HG03565 (cell line): ENCODE data around the gene THOC3.
"Not testable (repeated sequence)": the region's sequence is repeated elsewhere in the genome, so short reads cannot be mapped to it uniquely, and the experiment has no call there.

Experiments used
- ATAC-seq: cut with Tn5 transposase; IDR thresholded peaks from one replicate; pipeline ENCODE4 v1.9.1; 2021; ENCODE audit warnings: mild to moderate bottlenecking, moderate library complexity; ENCODE audit not compliant: unreplicated experiment

Gene THOC3, protein sequence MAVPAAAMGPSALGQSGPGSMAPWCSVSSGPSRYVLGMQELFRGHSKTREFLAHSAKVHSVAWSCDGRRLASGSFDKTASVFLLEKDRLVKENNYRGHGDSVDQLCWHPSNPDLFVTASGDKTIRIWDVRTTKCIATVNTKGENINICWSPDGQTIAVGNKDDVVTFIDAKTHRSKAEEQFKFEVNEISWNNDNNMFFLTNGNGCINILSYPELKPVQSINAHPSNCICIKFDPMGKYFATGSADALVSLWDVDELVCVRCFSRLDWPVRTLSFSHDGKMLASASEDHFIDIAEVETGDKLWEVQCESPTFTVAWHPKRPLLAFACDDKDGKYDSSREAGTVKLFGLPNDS

DNA sequence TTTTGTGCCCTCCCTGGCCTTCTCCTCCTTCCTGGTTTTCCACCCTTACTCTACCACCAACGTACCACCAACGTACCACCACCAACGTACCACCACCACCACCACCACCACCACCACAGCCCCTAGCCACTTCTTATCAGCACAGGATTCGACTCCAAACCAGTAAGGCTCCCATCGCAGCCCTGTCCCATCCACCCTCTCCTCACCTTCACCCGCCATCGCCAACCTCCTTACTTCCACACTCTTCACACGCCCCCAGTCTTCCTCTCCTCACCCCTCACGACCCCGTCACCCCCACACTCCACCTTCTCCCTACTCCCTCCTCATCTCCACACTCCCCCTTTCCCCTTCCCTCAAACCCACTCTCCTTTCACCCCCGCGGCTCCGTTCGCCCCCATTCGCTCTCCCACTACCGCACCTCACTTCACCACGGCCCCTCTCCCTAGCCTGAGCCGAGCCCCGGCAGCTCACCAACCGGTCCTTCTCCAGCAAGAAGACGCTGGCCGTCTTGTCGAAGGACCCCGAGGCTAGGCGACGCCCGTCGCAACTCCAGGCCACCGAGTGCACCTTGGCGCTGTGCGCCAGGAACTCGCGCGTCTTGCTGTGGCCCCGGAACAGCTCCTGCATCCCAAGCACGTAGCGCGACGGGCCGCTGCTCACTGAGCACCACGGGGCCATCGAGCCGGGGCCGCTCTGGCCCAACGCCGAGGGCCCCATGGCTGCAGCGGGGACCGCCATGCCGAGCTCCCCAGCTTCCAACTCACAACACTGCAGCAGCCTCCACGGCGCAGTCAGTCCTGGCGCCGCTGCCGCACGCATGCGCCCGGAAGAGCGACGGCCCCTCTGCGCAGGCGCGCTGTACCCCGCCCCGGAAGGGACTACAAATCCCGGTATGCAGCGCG, at the start of gene THOC3:
THOC3 (minus strand) TSS at position 845 of the 902 bp plus-strand sequence; CDS start at position 738, 107 bp downstream.
- ATAC-seq, result peak; percentile 99

DNA sequence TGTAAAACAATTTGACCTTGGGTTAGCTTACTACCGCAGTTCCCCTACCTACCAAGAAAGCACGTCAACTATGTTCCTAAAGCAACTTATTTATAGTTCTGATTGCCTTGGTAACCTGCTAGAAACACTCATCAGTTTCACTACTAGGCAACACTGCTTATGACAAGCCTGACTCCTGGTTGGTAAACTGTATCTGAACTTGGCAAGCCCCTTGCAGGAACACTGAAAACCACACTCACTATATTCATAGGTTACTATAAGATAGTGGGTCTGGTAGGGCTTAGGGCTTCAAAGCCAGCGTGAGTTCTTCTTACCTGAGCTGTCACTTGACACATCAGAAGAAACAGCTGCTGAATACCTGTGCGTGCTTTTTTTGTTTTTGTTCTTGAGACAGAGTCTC, 49.2 kb upstream of the THOC3 start:
- ATAC-seq, result not testable (repeated sequence)

DNA sequence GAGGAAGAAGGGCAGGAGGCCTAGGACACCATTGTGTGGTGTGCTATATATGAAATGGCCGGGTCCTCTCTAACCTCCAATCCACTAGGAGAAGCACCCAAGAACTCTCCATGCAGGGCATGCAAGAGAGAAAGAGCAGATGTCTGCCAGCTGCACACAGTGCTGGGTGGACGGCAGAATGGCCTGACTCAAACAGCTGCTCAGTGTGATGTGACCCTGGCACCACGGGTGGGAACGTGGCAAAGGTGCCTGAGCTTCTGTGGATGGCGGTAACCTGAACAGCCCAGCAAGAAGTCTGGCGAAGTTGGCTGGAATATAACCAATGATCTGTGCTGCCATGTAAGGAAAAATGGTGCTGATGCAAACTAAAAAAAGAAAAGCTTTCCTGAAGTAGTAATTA, 46.2 kb upstream of the THOC3 start:
- not testable (repeated sequence) for ATAC-seq

DNA sequence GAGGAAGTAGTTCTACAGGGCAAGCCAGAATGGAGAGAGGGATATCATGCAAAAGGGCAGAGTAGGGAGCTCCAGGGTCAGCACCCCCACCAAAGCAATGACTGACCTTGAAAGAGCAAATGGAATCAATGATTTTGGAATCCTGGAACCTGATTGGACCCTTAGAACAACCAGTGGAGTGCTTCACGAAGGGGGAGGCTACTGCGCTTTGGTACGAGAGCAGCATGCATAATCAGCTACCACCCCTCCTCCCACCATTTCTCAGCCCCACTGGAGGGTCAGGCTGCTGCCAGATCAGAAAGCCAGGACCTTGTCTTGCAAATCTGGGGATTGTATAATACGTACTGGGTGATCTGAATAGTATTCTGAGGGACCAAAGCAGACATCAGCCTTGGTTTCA, 43.0 kb upstream of the THOC3 start:
- not testable (repeated sequence) for ATAC-seq

DNA sequence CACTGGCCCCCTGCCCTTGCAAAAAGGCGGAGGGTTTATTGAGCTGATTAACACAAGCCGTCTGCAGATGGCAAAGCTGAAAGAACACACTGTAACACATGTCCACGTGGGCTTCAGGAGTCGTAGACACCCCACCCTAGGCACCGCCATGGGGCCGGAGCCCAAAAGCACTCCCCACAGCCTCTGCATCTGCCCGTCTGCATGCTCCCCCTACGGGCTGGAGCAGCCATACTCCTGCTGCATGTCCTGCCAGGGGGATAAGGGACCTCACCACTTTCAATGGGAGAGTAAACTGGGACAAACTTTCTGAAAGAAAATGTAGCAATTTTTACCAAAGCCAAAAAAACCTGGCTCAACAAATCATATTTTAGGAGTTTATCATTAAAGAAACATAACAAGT, 42.1 kb upstream of the THOC3 start:
- ATAC-seq, result not testable (repeated sequence)

DNA sequence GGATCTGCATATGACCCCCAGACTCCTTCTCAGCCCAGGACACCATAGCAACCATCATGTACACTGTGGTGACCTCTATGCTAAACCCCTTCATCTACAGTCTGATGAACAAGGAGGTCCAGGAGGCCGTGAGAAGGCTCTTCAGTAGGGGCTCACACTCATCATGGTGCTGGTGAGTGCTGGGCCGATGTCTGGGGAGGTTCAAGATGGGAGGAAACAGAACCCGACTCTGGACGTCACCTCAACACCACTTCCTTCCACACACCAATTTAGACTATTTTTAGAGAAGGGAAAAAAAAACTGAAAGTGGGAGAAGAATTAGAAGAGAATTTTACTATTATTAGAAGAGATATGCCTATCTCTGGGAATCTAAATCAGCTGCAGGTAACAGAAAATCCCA, 39.1 kb upstream of the THOC3 start:
- not testable (repeated sequence) for ATAC-seq

DNA sequence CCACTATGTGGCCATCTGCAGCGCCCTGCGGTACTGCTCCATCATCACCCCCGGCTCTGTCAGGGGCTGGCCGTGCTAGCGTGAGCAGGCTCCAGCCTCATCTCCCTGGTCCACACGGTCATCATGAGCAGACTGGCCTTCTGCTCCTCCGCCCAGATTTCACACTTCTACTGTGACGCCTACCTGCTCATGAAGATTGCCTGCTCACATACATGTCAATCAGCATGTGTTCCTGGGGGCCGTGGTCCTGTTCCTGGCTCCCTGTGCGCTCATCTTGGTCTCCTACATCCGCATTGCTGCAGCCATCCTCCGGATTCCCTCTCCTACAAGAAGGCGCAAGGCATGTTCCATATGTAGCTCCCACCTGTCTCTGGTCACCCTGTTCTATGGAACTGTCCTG, 38.7 kb upstream of the THOC3 start:
- ATAC-seq, result not testable (repeated sequence)

DNA sequence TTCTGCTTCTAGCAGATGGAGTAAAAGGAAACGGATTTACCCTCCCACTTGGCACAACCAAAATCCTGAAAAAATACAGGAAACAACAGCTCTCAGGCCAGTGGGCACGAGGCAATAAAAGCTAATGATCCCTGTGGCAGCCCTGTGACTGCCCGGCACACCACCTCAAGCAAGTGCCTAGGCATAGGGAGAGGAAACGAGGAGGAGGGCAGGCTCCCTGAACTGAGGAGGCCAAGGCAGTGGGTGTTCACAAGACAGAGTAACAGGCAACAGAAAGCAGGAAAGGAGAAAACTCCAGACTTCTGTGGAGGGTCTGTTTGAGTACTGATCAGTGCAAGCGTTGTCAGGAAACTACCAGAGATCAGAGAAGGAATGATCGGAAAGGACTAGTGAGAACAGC, 29.9 kb upstream of the THOC3 start:
- not testable (repeated sequence) for ATAC-seq

DNA sequence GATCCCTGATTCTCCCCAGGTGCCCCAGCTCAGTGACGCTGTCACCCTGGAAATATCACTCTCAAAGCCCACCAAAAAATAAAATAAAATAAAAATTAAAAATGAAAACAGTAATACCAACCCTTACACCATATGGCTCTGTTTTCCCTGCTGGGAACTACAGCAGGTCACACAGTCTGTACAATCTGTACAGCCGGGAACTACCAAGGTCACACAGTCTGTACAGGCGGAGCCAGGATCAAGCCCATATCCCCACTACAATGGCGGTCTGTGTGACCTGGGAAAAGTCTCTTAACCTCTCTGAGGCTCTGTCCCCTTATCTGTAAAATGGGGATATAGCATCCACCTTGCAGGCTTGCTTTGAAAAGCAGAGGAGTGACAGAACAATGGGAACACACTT, 29.4 kb upstream of the THOC3 start:
- not testable (repeated sequence) for ATAC-seq

DNA sequence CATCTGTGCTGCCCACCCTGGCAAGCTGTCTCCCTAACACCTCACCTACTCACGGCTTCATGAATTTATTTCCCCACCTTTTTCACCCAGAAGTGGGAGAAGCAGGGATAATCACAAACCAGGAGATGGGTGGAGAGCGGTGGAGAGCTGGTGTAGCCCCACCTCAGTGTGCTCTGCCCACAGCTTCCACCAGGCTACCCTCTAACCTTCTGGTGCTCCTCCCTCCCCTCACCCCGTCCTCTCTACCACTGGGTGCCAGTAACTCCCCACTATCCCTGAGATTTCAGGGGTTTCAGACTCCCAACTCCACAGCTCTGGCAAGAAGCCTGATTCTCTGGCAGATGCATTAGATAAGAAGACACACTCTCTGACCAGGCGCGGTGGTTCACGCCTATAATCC, 28.7 kb upstream of the THOC3 start:
- not testable (repeated sequence) for ATAC-seq

DNA sequence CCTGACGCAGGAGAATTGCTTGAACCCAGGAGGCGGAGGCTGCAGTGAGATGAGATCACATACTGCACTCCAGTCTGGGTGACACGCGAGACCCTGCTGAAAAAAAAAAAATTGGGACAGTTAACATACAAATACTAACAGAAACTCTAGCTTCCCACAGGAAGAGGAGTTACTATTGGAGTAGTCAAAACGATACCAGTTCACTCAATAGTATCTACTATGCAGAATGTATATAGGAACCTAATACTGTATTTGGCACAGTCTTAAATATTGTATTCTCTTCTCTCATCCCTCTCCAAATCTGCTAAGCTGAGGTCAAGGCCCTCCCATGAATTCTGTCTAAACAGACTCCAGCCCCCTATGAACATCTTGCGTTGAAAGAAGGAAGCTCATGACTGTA, 27.4 kb upstream of the THOC3 start:
- ATAC-seq, result not testable (repeated sequence)

DNA sequence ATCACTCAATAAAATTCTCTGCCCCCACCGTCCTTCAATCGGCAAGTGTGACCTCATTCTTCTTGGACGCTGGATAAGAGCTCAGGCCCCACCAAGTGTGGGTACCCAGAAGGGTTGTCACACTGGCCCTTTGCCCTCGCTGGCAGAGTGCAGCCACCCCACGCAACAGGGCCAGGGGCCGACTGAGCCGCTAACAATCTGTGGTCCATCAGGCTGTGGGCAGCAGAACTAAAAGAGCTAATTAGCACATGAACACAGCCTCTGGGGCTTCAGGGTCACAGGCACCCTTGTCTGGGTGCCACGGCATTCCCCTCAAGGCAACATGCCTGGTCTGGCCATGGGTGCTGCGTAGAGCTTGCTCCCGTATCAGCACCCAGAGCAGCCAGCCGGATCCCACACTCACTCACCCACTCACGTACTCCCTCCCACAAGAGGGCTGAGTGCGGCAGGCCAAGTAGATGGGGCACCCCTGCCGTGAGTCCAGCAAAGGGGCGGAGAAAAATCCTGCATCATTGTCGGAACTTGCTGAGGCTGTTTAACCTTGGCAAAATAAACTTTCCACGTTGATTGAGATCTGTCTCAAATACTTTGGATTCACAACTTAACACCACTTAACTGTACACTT, 11.4 kb upstream of the THOC3 start:
- not testable (repeated sequence) for ATAC-seq

DNA sequence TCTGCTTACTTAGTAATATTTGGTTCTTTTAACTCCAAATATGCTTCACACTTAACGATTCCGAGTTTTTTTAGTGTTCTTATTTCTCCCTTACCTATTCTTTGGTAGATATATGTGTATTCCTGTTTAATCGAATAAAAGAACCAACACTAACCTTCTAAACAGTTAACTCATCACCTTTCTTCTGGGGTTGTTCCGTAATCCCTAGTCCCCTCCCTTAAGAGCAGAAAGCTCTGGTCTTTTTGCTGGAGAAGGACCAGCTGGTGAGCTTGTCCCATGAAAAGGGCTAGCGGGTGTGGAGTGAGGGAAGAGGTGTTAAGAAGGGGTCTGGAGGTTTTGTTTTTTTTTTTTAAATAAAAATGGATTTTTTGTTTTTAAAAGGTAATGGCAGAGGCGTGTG, 266 bp upstream of the THOC3 start:
- ATAC-seq, result peak; percentile 23

DNA sequence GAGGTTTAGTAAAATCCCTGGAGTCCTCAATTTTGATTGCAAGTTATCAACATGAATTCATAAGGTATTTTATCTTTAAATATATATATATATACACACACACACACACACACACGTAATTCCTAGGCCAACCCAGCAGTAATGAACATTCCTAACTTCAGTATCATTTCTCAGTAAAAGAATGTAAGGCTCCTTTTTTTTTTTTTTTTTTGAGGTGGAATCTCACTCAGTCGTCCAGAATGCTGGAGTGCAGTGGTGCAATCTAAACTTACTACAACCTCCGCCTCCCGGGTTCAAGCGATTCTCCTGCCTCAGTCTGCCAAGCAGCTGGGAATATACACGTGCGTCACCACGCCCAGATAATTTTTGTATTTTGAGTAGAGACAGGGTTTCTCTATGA, 5.8 kb downstream of the THOC3 start:
- not testable (repeated sequence) for ATAC-seq

DNA sequence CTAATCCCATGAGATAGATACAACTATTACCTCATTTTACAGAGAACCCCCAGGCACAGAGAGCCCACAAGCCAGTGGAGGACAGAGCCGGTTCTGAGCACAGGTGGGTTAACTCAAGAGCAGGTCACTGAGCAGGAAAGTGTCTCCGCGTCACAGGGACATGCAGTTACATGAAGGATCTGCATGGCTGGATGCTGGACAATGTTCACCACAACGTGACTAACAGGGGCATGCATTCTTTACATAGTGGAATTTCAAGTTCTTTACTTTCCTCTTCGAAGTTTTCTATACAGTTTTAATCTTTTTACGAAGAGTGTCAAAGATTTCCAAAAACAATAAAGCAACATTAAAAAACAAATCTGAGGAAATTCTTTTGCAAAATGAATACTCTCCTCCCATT, 7.9 kb downstream of the THOC3 start:
- not testable (repeated sequence) for ATAC-seq

DNA sequence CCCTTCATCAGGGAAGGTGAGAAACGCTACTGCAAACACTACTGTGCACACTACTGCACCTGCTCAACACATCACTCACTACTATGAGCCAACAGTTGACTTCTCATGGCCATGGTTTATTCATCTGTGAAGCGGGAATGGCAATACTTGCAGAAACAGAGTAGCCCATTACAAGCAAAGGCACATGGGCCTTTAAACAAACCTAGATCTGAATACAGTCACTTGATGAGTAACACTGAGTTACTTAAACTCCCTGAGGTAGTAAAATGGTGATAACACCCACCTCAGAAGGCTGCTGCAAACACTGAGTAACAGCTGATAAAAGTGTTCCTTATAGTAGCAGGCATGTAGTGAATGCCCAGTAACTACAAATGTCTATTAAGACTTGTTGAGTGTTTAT, 9.6 kb downstream of the THOC3 start:
- not testable (repeated sequence) for ATAC-seq

DNA sequence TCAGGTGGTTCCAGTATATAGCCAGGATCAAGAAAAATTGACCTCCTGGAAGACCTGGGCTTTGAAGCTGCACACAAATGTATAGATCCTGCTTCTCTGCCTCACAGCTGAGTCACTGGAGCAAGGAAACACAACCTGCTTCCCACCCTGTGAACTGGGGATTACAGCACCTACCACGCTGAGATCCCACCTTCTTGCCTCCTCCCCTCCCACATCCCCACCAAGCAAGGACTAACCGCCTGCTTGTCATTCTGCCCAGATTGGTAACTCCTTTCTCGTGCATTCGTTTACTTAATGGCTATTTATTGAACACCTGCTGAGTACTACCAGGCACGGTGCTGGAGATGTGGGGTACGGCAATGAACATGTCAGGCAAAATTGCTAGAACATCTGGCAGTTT, 14.0 kb downstream of the THOC3 start:
- not testable (repeated sequence) for ATAC-seq

DNA sequence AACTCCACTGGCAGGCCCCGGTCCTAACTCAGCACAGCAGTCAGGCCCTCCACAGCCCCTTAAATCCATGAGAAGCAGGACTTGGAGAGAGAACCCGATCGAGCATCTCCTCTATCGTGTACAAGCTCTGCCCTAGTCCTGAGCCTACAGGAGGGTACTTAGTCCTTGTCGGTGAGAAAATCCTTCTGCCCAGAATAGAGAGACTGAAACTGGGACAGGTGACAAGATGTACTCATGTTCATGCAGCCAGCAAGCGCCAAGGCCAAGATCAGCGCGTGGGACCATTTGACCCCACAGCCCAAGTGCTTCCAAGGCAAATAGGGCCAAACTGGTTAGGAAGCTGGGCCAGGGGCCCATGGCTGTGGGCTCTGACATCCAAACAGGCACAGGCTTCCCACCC, 15.3 kb downstream of the THOC3 start:
- not testable (repeated sequence) for ATAC-seq

DNA sequence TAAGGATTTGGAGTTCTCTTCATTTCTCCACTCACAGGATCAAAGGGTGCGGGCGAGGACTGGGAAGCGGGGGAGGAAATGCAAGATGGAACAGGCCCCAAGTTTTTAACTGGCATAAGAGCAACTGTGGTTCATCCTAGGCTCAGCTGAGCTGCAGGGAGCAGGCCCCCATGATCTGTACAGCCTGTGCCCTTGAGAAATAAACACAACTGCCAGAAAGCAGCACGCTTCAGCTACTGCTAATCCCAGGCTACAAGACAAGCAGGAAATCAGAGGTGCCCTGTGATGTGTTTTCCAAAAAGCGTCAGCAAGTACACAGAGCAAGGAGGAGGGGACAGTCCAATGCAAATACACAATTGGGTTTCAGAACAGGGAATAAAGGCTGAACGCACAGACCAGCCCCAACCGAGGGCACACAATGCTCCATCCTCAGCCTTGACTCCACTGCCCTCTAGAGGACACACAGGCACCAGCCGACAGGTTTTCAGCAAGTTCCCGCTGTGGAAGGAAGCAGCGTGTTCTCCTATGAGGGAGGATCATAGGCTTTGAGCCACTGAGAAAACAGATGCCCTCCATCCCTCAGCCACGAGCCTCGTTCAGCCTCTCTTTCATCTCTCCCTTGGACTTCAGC, 16.7 kb downstream of the THOC3 start:
- not testable (repeated sequence) for ATAC-seq

DNA sequence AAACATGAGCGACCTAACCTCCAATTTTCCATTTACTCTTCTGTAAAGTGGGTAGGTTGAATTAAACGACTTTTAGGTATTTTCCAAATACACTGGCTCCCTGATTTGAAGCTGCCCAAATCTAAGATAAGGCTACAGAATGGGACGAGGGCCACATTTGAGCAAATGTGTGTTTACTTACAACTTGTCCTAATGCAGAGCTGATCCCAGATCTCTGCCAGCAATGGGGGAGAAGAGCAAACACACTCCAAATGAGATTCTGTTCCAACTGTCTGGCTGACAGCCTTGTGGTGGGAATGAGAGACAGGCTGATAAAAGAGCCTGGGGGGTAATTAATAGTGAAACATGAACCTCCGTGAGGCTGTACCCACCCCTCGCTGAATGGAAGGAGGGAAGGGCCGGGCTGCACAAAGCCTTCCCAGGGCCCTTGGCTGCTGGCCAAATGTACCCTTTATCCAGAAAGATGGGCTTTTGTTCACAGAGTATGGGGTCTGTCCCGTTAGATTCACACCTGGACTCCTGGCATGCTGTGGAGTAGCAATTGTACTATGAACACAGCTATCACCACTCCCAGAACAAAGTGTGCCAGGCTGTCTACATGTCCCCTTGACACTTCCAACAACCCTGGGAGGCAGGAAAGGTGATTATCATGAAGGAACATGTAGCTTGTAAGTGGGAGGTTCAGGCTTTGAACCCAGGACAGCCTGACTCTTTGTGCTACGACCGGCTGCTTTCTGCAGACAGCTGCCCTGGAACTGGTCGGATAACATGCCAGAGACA, 19.6 kb downstream of the THOC3 start:
- ATAC-seq, result not testable (repeated sequence)
